Smooth muscle cell (in vitro differentiated cells): ENCODE data around the gene FRA10AC1. TPM values are rescaled to one million over a fixed set of nuclear protein-coding genes. Genes with fewer than 3 reads are reported as not detected.

Source experiments
- DNase-seq: peaks from one replicate; lab custom pipeline; 2025; ENCODE audit not compliant: unreplicated experiment; lab: John Stamatoyannopoulos, UW
- H2AFZ ChIP-seq: fragments of 200-600 bp; sonication (generic); 2 replicates; pipeline ENCODE4 v1.6.0; 2016; ENCODE audit warnings: antibody characterized with exemption, low read depth, mild to moderate bottlenecking
- H3F3A ChIP-seq: fragments of 200-600 bp; sonication (generic); 2 replicates; pipeline ENCODE4 v1.6.0; 2017; ENCODE audit warnings: antibody characterized with exemption, low read depth
- H3K27ac ChIP-seq: fragments of 200-600 bp; sonication (generic); 2 replicates; pipeline ENCODE4 v1.5.1; 2016; ENCODE audit warnings: low read depth, mild to moderate bottlenecking
- H3K27me3 ChIP-seq: fragments of 200-600 bp; sonication (generic); 2 replicates; pipeline ENCODE4 v1.6.1; 2016; ENCODE audit warnings: low read depth, mild to moderate bottlenecking
- H3K36me3 ChIP-seq: fragments of 200-600 bp; sonication (generic); 2 replicates; pipeline ENCODE4 v1.5.1; 2016; ENCODE audit warnings: low read depth
- H3K4me1 ChIP-seq: fragments of 200-600 bp; sonication (generic); 2 replicates; pipeline ENCODE4 v1.5.1; 2016; ENCODE audit warnings: low read depth
- H3K4me2 ChIP-seq: fragments of 200-600 bp; sonication (generic); 2 replicates; pipeline ENCODE4 v1.6.0; 2016; ENCODE audit warnings: mild to moderate bottlenecking
- H3K4me3 ChIP-seq: fragments of 200-600 bp; sonication (generic); 2 replicates; pipeline ENCODE4 v1.5.1; 2016; ENCODE audit warnings: mild to moderate bottlenecking
- H3K79me2 ChIP-seq: fragments of 200-600 bp; sonication (generic); 2 replicates; pipeline ENCODE4 v1.6.0; 2016; ENCODE audit warnings: low read depth, mild to moderate bottlenecking
- H3K9ac ChIP-seq: fragments of 200-600 bp; sonication (generic); 2 replicates; pipeline ENCODE4 v1.6.0; 2016; ENCODE audit warnings: low read depth
- H3K9me3 ChIP-seq: fragments of 200-600 bp; sonication (generic); replicated peaks from 2 replicates; pipeline ENCODE4 v1.5.1; 2016; ENCODE audit warnings: low read depth
- H4K20me1 ChIP-seq: fragments of 200-600 bp; sonication (generic); 2 replicates; pipeline ENCODE4 v1.6.0; 2016; ENCODE audit warnings: low read depth
- CTCF ChIP-seq: fragments of 200-600 bp; sonication (generic); IDR thresholded peaks from 2 replicates; pipeline ENCODE4 v1.5.1; 2017; ENCODE audit warnings: borderline replicate concordance, mild to moderate bottlenecking, antibody characterized with exemption; ENCODE audit not compliant: insufficient read depth, poor library complexity, severe bottlenecking
- WGBS: methylation state at CpG from one replicate; pipeline ENCODE4 v1.1.7; 2016; ENCODE audit warnings: low lambda C conversion rate; 5-methylcytosine and 5-hydroxymethylcytosine counted together
- polyA plus RNA-seq: library from polyadenylated mRNA; unstranded; fragments of >200 nt; fragmentation: Nextera tagmentation; extraction: Ambion mirVana; gene quantifications from 2 replicates; pipeline ENCODE4 v1.2.1, GENCODE V29; 2016
- total RNA-seq: library from RNA; depleted of rRNA; stranded (reverse); fragments of >200 nt; gene quantifications from 2 replicates; pipeline ENCODE4 v1.2.3, GENCODE V29; 2014

Gene FRA10AC1
- total and polyA plus RNA-seq, 2 experiments from 2014 or later = 11.2 to 12.3 TPM

- Histone ChIP-seq H3K4me3 (no peak overlapping the region), H3K4me2 (no peak overlapping the region), H2AFZ (no peak overlapping the region), H3K9ac (no peak overlapping the region), H3K9me3 (no peaks in the 10 kb centered on the region), H3K4me1 (peaks cover 21% of the 10 kb centered on the region), H3K36me3 (no peaks in the 10 kb centered on the region), H3K27ac (no peak overlapping the region), H4K20me1 (no peaks in the 10 kb centered on the region), H3K79me2 (no peaks in the 10 kb centered on the region), H3K27me3 (no peaks in the 10 kb centered on the region), H3F3A (peaks cover 17% of the 10 kb centered on the region)
- no peak for TF ChIP-seq CTCF
- DNase-seq = no peak
- WGBS = 25% methylated on average over 5 of the region's 5 CpGs
Measured at GRCh38 chr10:93749218-93749799, 46.9 kb upstream of the FRA10AC1 start.

DNA sequence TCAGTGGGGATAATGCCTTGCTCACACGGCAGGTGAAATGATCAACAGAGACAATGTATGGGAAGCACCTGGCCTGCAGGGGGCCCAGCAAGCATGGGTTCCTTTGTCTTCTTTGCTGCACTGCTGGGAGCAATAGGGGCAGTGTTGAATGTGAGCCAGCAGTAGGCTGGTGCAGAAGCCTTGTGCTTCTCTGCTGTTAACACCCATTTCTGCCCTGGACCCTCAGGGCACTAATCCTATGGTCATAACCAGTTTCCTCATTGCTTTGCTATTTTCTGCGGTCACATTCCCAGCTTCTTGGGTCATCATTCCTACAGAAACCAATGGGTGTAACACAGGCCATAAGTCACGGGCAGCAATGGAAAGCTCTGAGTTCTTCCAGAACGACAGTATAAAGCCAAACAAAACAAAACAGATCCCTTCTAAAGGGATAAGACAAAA, 44.5 kb upstream of the FRA10AC1 start:
- Histone ChIP-seq H3F3A (peaks cover 9% of the 10 kb centered on the region), H3K79me2 (no peaks in the 10 kb centered on the region), H3K27ac (peak overlapping the region; percentile 89), H4K20me1 (no peaks in the 10 kb centered on the region), H3K4me2 (peak overlapping the region; percentile 70), H3K9ac (peak overlapping the region; percentile 16), H3K4me3 (no peak overlapping the region), H2AFZ (no peak overlapping the region), H3K27me3 (no peaks in the 10 kb centered on the region), H3K4me1 (peaks cover 15% of the 10 kb centered on the region), H3K9me3 (no peaks in the 10 kb centered on the region), H3K36me3 (no peaks in the 10 kb centered on the region)
- peak; percentile 30 for TF ChIP-seq CTCF
- 6% methylated on average over 4 of the region's 4 CpGs for WGBS
- no peak for DNase-seq

GRCh38 chr10:93745408-93746065, 43.1 kb upstream of the FRA10AC1 start:
- WGBS = 47% methylated on average over 9 of the region's 9 CpGs
- Histone ChIP-seq H3K4me3 (no peak overlapping the region), H3K9me3 (no peaks in the 10 kb centered on the region), H3K27ac (no peak overlapping the region), H3K4me2 (no peak overlapping the region), H2AFZ (no peak overlapping the region), H3K9ac (no peak overlapping the region), H3K27me3 (no peaks in the 10 kb centered on the region), H3K36me3 (no peaks in the 10 kb centered on the region), H4K20me1 (no peaks in the 10 kb centered on the region), H3K4me1 (peaks cover 15% of the 10 kb centered on the region), H3F3A (peaks cover 9% of the 10 kb centered on the region), H3K79me2 (no peaks in the 10 kb centered on the region)
- peak; percentile 32 for TF ChIP-seq CTCF
- DNase-seq = no peak
